GM23338 (cell line): Measurements from ENCODE around the gene PIBF1. TPM values are rescaled to one million over a fixed set of nuclear protein-coding genes. Genes with fewer than 3 reads are reported as not detected.

Experiments
- CREB1 ChIP-seq: fragments of 250-450 bp; sonication (Bioruptor Pico); IDR thresholded peaks from 2 replicates; pipeline ENCODE4 v1.5.0; 2020; ENCODE audit warnings: low read depth, mild to moderate bottlenecking, moderate library complexity
- EZH2 ChIP-seq: fragments of 200-600 bp; sonication (generic); IDR thresholded peaks from one replicate; pipeline ENCODE4 v1.8.0; 2017; ENCODE audit warnings: antibody characterized with exemption, mild to moderate bottlenecking, low read depth; ENCODE audit not compliant: unreplicated experiment
- EZH2phosphoT487 ChIP-seq: fragments of 200-600 bp; sonication (generic); IDR thresholded peaks from one replicate; pipeline ENCODE4 v1.8.1; 2018; ENCODE audit warnings: antibody characterized with exemption; ENCODE audit not compliant: unreplicated experiment
- JUNB ChIP-seq: IDR thresholded peaks from one replicate; pipeline ENCODE4 v1.6.1; 2016; ENCODE audit warnings: antibody characterized with exemption; ENCODE audit not compliant: unreplicated experiment
- POLR2AphosphoS5 ChIP-seq: IDR thresholded peaks from 2 replicates; pipeline ENCODE4 v1.6.1; 2016; ENCODE audit warnings: antibody characterized with exemption, low read depth
- STAT1 ChIP-seq: IDR thresholded peaks from one replicate; pipeline ENCODE4 v1.6.1; 2016; ENCODE audit warnings: antibody characterized with exemption; ENCODE audit not compliant: unreplicated experiment
- ZNF114 ChIP-seq: fragments of 250-450 bp; sonication (Bioruptor Pico); IDR thresholded peaks from 2 replicates; pipeline ENCODE4 v1.5.0; 2020; ENCODE audit warnings: mild to moderate bottlenecking, moderate library complexity
- ZNF331 ChIP-seq: fragments of 250-450 bp; sonication (Bioruptor Pico); IDR thresholded peaks from 2 replicates; pipeline ENCODE4 v1.5.0; 2020; ENCODE audit warnings: low read depth, mild to moderate bottlenecking, moderate library complexity
- ZNF462 ChIP-seq: fragments of 250-450 bp; sonication (Bioruptor Pico); IDR thresholded peaks from 2 replicates; pipeline ENCODE4 v1.5.0; 2020; ENCODE audit warnings: mild to moderate bottlenecking, moderate library complexity
- polyA plus RNA-seq: library from polyadenylated mRNA; unstranded; fragments of >200 nt; fragmentation: Nextera tagmentation; extraction: Ambion mirVana; gene quantifications from 2 replicates; pipeline ENCODE4 v1.2.1, GENCODE V29; 2016
- total RNA-seq: library from RNA; depleted of rRNA; stranded (reverse); fragments of >200 nt; shearing (Covaris generic); gene quantifications from 2 replicates; pipeline ENCODE4 v1.2.3, GENCODE V29; 2014
- TF ChIP-seq, protein P1 (sequence below), 2 experiments: fragments of 200-600 bp in 1 of 2; sonication (generic) in 1 of 2; conservative IDR thresholded peaks; 2 replicates each; pipeline versions ENCODE4 v1.5.1 to v1.6.1; 2016 to 2017; ENCODE audit warnings: antibody characterized with exemption in 2 of 2, low read depth in 2 of 2, mild to moderate bottlenecking in 2 of 2, moderate library complexity in 1 of 2

PIBF1 gene
- total and polyA plus RNA-seq, 2 experiments from 2014 or later, result 14.9 to 22.6 TPM

DNA sequence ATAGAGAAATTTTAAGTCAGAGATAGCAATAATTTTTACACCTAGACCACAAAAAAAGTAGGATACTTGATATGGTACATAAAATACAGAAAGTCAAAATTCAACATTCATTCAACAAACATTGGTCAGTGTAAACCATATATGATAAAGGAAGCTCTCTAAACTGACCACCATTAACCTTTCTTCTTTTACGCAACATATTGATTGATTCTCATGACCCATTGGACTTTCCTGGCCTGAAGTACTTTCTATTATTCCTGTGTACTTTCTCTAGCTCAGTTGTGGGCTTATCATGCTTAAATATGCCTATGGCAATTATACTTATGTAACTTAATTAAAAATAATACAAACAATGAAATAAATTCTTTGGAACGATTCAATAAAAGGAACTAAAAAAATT is 10.7 kb downstream of the PIBF1 start (continued):
- TF ChIP-seq ZNF462 (CRISPR knock-in tag) (no peak), EZH2 (no peak), ZNF114 (CRISPR knock-in tag) (no peak), JUNB (no peak), EZH2phosphoT487 (no peak), CREB1 (CRISPR knock-in tag) (no peak), ZNF331 (no peak), STAT1 (no peak), POLR2AphosphoS5 (no peak)
- TF ChIP-seq, protein P1, sequence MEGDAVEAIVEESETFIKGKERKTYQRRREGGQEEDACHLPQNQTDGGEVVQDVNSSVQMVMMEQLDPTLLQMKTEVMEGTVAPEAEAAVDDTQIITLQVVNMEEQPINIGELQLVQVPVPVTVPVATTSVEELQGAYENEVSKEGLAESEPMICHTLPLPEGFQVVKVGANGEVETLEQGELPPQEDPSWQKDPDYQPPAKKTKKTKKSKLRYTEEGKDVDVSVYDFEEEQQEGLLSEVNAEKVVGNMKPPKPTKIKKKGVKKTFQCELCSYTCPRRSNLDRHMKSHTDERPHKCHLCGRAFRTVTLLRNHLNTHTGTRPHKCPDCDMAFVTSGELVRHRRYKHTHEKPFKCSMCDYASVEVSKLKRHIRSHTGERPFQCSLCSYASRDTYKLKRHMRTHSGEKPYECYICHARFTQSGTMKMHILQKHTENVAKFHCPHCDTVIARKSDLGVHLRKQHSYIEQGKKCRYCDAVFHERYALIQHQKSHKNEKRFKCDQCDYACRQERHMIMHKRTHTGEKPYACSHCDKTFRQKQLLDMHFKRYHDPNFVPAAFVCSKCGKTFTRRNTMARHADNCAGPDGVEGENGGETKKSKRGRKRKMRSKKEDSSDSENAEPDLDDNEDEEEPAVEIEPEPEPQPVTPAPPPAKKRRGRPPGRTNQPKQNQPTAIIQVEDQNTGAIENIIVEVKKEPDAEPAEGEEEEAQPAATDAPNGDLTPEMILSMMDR (conservative IDR thresholded peaks at IDR 0.05; ENCODE audit: low read depth in 2 of 2), result no peak
